Measurements from ENCODE around the gene ALDOC. TPM values are rescaled to one million over a fixed set of nuclear protein-coding genes. Genes with fewer than 3 reads are reported as not detected.

Gene ALDOC
- total and polyA plus RNA-seq, 2 of the 13 experiments (the other 11 are each of a cell fraction or from before 2014, with no cell fraction given): 15.4 to 60.9 TPM

- Histone ChIP-seq H3K27me3 (ENCODE audit: control insufficient read depth in 1 of 2, insufficient read depth in 2 of 2, low read length in 2 of 2) (no peaks in the 10 kb centered on the region), H3K9me3 (ENCODE audit: low read length) (no peaks in the 10 kb centered on the region), H3K4me2 (ENCODE audit: low read depth, low read length) (peak within 1 kb of the TSS; percentile 94), H3K27ac (ENCODE audit: extremely low read length, insufficient read depth, low read length) (peak within 1 kb of the TSS; percentile 67), H3K4me3 (replicated peaks in 1 of 3; ENCODE audit: insufficient read depth in 1 of 3, low read depth in 2 of 3, low read length in 3 of 3) (peak within 1 kb of the TSS; percentile 85 to 95 (median 92)), H4K20me1 (ENCODE audit: insufficient read depth, low read length) (no peaks in the 10 kb centered on the region), H3K9ac (ENCODE audit: insufficient read depth, low read depth, low read length) (peak within 1 kb of the TSS; percentile 72), H3K36me3 (replicated peaks in 1 of 2; ENCODE audit: control insufficient read depth in 1 of 2, insufficient read depth in 2 of 2, low read length in 2 of 2) (peaks cover 0 to 11% of the 10 kb centered on the region in 2 experiments; a peak in 4 of 5 replicates), H2AFZ (ENCODE audit: low read length) (peak within 1 kb of the TSS; percentile 32), H3K4me1 (ENCODE audit: insufficient read depth, low read length) (peaks cover 54% of the 10 kb centered on the region), H3K79me2 (ENCODE audit: insufficient read depth, low read length) (peaks cover 18% of the 10 kb centered on the region)
- WGBS (ENCODE audit: low lambda C conversion rate): 2% methylated on average over 10 of the region's 49 CpGs
- CTCF ChIA-PET (ENCODE audit: low intra/inter-chr PET ratio, low total read pairs): no interaction called here
- BruUV-seq (replicated peaks): TSS peak; percentile 46
- POLR2A ChIA-PET: interaction anchor here (0.7 to 1.9 kb wide), 13 partner anchors 9 to 165 kb away, joined by 3 to 9 read pairs (median 3); partner anchors contain the start of genes BLTP2, RPL23A, SLC46A1 and UNC119
- peak; percentile 87 for DNase-seq (ENCODE audit: low spot score)
- intact Hi-C loops (cut with micrococcal nuclease; ENCODE audit: unreplicated experiment): no loop called here
- in situ Hi-C loops (cut with HindIII; ENCODE audit: extremely low pct_ligation_motif_present, low pct_unique_long_range_greater_than_20kb): loop anchor here (5.0 kb wide), 1 partner anchor 51 kb away; no protein-coding TSS in a partner anchor
- peak; percentile 96 for ATAC-seq
- peak; percentile 81 for FAIRE-seq
- TF ChIP-seq AGO1 (IDR thresholded peaks at IDR 0.05; ENCODE audit: low read depth, low read length, poor library complexity, severe bottlenecking) (peak; percentile 45), MTF2 (CRISPR knock-in tag; IDR thresholded peaks at IDR 0.05; ENCODE audit: borderline replicate concordance) (no peak), THAP9 (CRISPR knock-in tag; IDR thresholded peaks at IDR 0.05; ENCODE audit: borderline replicate concordance) (no peak; the same call in 1 of the 2 replicates), NR2C2 (CRISPR knock-in tag; IDR thresholded peaks at IDR 0.05; ENCODE audit: borderline replicate concordance) (peak; percentile 38; the same call in 1 of the 2 replicates), HES4 (CRISPR knock-in tag; IDR thresholded peaks at IDR 0.05; ENCODE audit: borderline replicate concordance) (no peak; the same call in 1 of the 2 replicates), POLR2AphosphoS2 (IDR thresholded peaks at IDR 0.05; ENCODE audit: low read depth, low read length) (no peak), ZBTB39 (CRISPR knock-in tag; IDR thresholded peaks at IDR 0.05) (no peak), ZBTB7B (CRISPR knock-in tag; IDR thresholded peaks at IDR 0.05) (0 out of 2 replicates have a peak, but pooled peaks have one; percentile 45), ZC3H13 (CRISPR knock-in tag; IDR thresholded peaks at IDR 0.05) (no peak), CREB1 (IDR thresholded peaks at IDR 0.05) (no peak), CREB1 (CRISPR knock-in tag; IDR thresholded peaks at IDR 0.05) (no peak; the same call in 1 of the 2 replicates), ZNF280D (CRISPR knock-in tag; IDR thresholded peaks at IDR 0.05) (no peak), RBFOX2 (IDR thresholded peaks at IDR 0.05; ENCODE audit: low read depth, low read length) (peak; percentile 90), CHD4 (IDR thresholded peaks at IDR 0.05; ENCODE audit: borderline replicate concordance, low read length) (no peak), KMT2A (CRISPR knock-in tag; IDR thresholded peaks at IDR 0.05) (peak; percentile 70)
These were observed 5.2 kb downstream of the ALDOC start, which contains the start of gene PIGS for GRCh38 chr17:28571361-28572122. Gene PIGS (minus strand): TSS chr17:28571524. CDS start chr17:28571496, 28 bp downstream.
